ENCODE measurements around the gene PPP3CB. TPM values are rescaled to one million over a fixed set of nuclear protein-coding genes. Genes with fewer than 3 reads are reported as not detected.

The PPP3CB gene
- 6.7 TPM for polyA plus RNA-seq

GRCh38 chr10:73495884-73496674, at the start of gene PPP3CB:
TSS of gene PPP3CB (minus strand) at chr10:73496024. CDS start at chr10:73495889, 135 bp downstream.
- H3K27me3 Mint-ChIP-seq = peaks cover 2% of the 10 kb centered on the region
- peak within 1 kb of the TSS; percentile 82 to 97 (median 96) for H3K4me3 Mint-ChIP-seq
- H3K4me1 Mint-ChIP-seq = peaks cover 31 to 44% (median 33%) of the 10 kb centered on the region in 3 donors
- H3K36me3 Mint-ChIP-seq = no peaks in the 10 kb centered on the region
- H3K27ac Mint-ChIP-seq = peak within 1 kb of the TSS; percentile 70 to 99 (median 96)
- no peaks in the 10 kb centered on the region for H3K9me3 Mint-ChIP-seq

- Mint-ChIP-seq H3K27me3 (no peaks in the 10 kb centered on the region), H3K27ac (no peak overlapping the region), H3K36me3 (peaks cover 10% of the 10 kb centered on the region), H3K4me1 (no peaks in the 10 kb centered on the region), H3K4me3 (no peak overlapping the region), H3K9me3 (no peaks in the 10 kb centered on the region)
These were observed 49.5 kb upstream of the PPP3CB start for GRCh38 chr10:73545357-73545756.

GRCh38 chr10:73537709-73538108, 41.9 kb upstream of the PPP3CB start:
- Mint-ChIP-seq H3K27ac (no peak overlapping the region), H3K4me1 (no peaks in the 10 kb centered on the region), H3K27me3 (no peaks in the 10 kb centered on the region), H3K36me3 (peaks cover 12% of the 10 kb centered on the region), H3K9me3 (no peaks in the 10 kb centered on the region), H3K4me3 (no peak overlapping the region)

GRCh38 chr10:73537288-73537687, 41.5 kb upstream of the PPP3CB start:
- Mint-ChIP-seq H3K4me3 (no peak overlapping the region), H3K4me1 (no peaks in the 10 kb centered on the region), H3K27me3 (no peaks in the 10 kb centered on the region), H3K27ac (no peak overlapping the region), H3K36me3 (peaks cover 12% of the 10 kb centered on the region), H3K9me3 (no peaks in the 10 kb centered on the region)

GRCh38 chr10:73534857-73535256, 39.0 kb upstream of the PPP3CB start:
- Mint-ChIP-seq H3K4me3 (no peak overlapping the region), H3K9me3 (no peaks in the 10 kb centered on the region), H3K27ac (no peak overlapping the region), H3K36me3 (peaks cover 8% of the 10 kb centered on the region), H3K4me1 (no peaks in the 10 kb centered on the region), H3K27me3 (no peaks in the 10 kb centered on the region)

GRCh38 chr10:73529089-73529832, 33.4 kb upstream of the PPP3CB start:
- Mint-ChIP-seq H3K9me3 (no peaks in the 10 kb centered on the region), H3K4me3 (no peak overlapping the region), H3K27ac (peak overlapping the region in 1 of 3 donors; percentile 67), H3K36me3 (peaks cover 4% of the 10 kb centered on the region), H3K27me3 (no peaks in the 10 kb centered on the region), H3K4me1 (peaks cover 0 to 1% (median 0%) of the 10 kb centered on the region in 3 donors)

- no peaks in the 10 kb centered on the region for H3K4me1 Mint-ChIP-seq
- H3K27ac Mint-ChIP-seq = no peak overlapping the region
- no peaks in the 10 kb centered on the region for H3K27me3 Mint-ChIP-seq
- H3K9me3 Mint-ChIP-seq = no peaks in the 10 kb centered on the region
- peaks cover 3% of the 10 kb centered on the region for H3K36me3 Mint-ChIP-seq
- H3K4me3 Mint-ChIP-seq = no peak overlapping the region
These were observed 26.4 kb upstream of the PPP3CB start for GRCh38 chr10:73522263-73522662.

- Mint-ChIP-seq H3K9me3 (no peaks in the 10 kb centered on the region), H3K27me3 (no peaks in the 10 kb centered on the region), H3K4me3 (no peak overlapping the region), H3K36me3 (peaks cover 2% of the 10 kb centered on the region), H3K27ac (no peak overlapping the region), H3K4me1 (no peaks in the 10 kb centered on the region)
These were observed 23.5 kb upstream of the PPP3CB start for GRCh38 chr10:73519336-73519735.

GRCh38 chr10:73517166-73517888, 21.5 kb upstream of the PPP3CB start:
- Mint-ChIP-seq H3K27me3 (no peaks in the 10 kb centered on the region), H3K36me3 (peaks cover 2% of the 10 kb centered on the region), H3K9me3 (no peaks in the 10 kb centered on the region), H3K4me1 (no peaks in the 10 kb centered on the region), H3K4me3 (no peak overlapping the region), H3K27ac (no peak overlapping the region)

- no peak overlapping the region for H3K4me3 Mint-ChIP-seq
- no peak overlapping the region for H3K27ac Mint-ChIP-seq
- H3K4me1 Mint-ChIP-seq = no peaks in the 10 kb centered on the region
These were observed 16.5 kb upstream of the PPP3CB start for GRCh38 chr10:73512207-73512743.

GRCh38 chr10:73509695-73510094, 13.9 kb upstream of the PPP3CB start:
- H3K4me1 Mint-ChIP-seq = no peaks in the 10 kb centered on the region
- peaks cover 4% of the 10 kb centered on the region for H3K36me3 Mint-ChIP-seq
- no peaks in the 10 kb centered on the region for H3K9me3 Mint-ChIP-seq
- no peak overlapping the region for H3K27ac Mint-ChIP-seq
- no peaks in the 10 kb centered on the region for H3K27me3 Mint-ChIP-seq
- no peak overlapping the region for H3K4me3 Mint-ChIP-seq

More at GRCh38 chr10:73512207-73512743, 16.5 kb upstream of the PPP3CB start:
- H3K36me3 Mint-ChIP-seq = peaks cover 2% of the 10 kb centered on the region
- no peaks in the 10 kb centered on the region for H3K27me3 Mint-ChIP-seq
- H3K9me3 Mint-ChIP-seq = no peaks in the 10 kb centered on the region

GRCh38 chr10:73506491-73506890, 10.7 kb upstream of the PPP3CB start:
- Mint-ChIP-seq H3K4me3 (no peak overlapping the region), H3K36me3 (peaks cover 6% of the 10 kb centered on the region), H3K9me3 (no peaks in the 10 kb centered on the region), H3K27ac (peak overlapping the region in 1 of 3 donors; percentile 67), H3K4me1 (peaks cover 4 to 10% (median 8%) of the 10 kb centered on the region in 3 donors), H3K27me3 (no peaks in the 10 kb centered on the region)

- peaks cover 6% of the 10 kb centered on the region for H3K36me3 Mint-ChIP-seq
- peaks cover 8 to 14% (median 12%) of the 10 kb centered on the region in 3 donors for H3K4me1 Mint-ChIP-seq
- peak overlapping the region in 1 of 3 donors; percentile 67 for H3K27ac Mint-ChIP-seq
- no peaks in the 10 kb centered on the region for H3K9me3 Mint-ChIP-seq
- no peak overlapping the region for H3K4me3 Mint-ChIP-seq
- no peaks in the 10 kb centered on the region for H3K27me3 Mint-ChIP-seq
These were observed 10.2 kb upstream of the PPP3CB start for GRCh38 chr10:73506074-73506473.

GRCh38 chr10:73503037-73503436, 7.2 kb upstream of the PPP3CB start:
- H3K27ac Mint-ChIP-seq = peak overlapping the region in 2 of 3 donors; percentile 8 to 72
- H3K36me3 Mint-ChIP-seq = peaks cover 6% of the 10 kb centered on the region

GRCh38 chr10:73501651-73502050, 5.8 kb upstream of the PPP3CB start:
- H3K27me3 Mint-ChIP-seq = no peaks in the 10 kb centered on the region
- H3K4me3 Mint-ChIP-seq = peak overlapping the region; percentile 13 to 68 (median 43)

More at GRCh38 chr10:73503037-73503436, 7.2 kb upstream of the PPP3CB start:
- no peaks in the 10 kb centered on the region for H3K27me3 Mint-ChIP-seq
- H3K4me1 Mint-ChIP-seq = peaks cover 11 to 16% (median 15%) of the 10 kb centered on the region in 3 donors
- H3K4me3 Mint-ChIP-seq = no peak overlapping the region
- H3K9me3 Mint-ChIP-seq = no peaks in the 10 kb centered on the region

More at GRCh38 chr10:73501651-73502050, 5.8 kb upstream of the PPP3CB start:
- peak overlapping the region; percentile 15 to 78 (median 19) for H3K27ac Mint-ChIP-seq
- no peaks in the 10 kb centered on the region for H3K9me3 Mint-ChIP-seq
- peaks cover 15 to 27% (median 19%) of the 10 kb centered on the region in 3 donors for H3K4me1 Mint-ChIP-seq
- H3K36me3 Mint-ChIP-seq = peaks cover 4% of the 10 kb centered on the region
